B cell (primary cell): ENCODE measurements around the gene OR7E24. TPM values are rescaled to one million over a fixed set of nuclear protein-coding genes. Genes with fewer than 3 reads are reported as not detected.

Experiments used
- ATAC-seq: fragments of 200-7000 bp; cut with Tn5 transposase; one replicate; pipeline ENCODE4 v1.10.0; 2021; ENCODE audit warnings: low read depth, mild to moderate bottlenecking, moderate number of reproducible peaks, moderate library complexity
- CTCF ChIA-PET: fragments of 350-600 bp; sonication (Branson Sonifier 250); formaldehyde crosslinking; loops from one replicate; lab custom pipeline; 2021; ENCODE audit warnings: antibody characterized with exemption, inconsistent platforms; lab: Charles Lee
- POLR2A ChIA-PET: fragments of 350-600 bp; sonication (Branson Sonifier 250); formaldehyde crosslinking; loops from one replicate; lab custom pipeline; 2021; ENCODE audit warnings: antibody characterized with exemption; lab: Charles Lee
- DNase-seq: peaks from one replicate; pipeline ENCODE4 v3.0.0; 2013
- H2AFZ ChIP-seq: 2 replicates; pipeline ENCODE4 v1.6.1; 2012; ENCODE audit warnings: mild to moderate bottlenecking, low read depth, low read length; ENCODE audit not compliant: insufficient read depth, poor library complexity, severe bottlenecking
- H3K27ac ChIP-seq, 2 donors: 1 replicate in 1 of 2; 2 replicates in 1 of 2; pipeline ENCODE4 v1.5.1; 2012 to 2013; ENCODE audit warnings: low read length in 2 of 2, mild to moderate bottlenecking in 2 of 2, moderate library complexity in 1 of 2
- H3K27me3 ChIP-seq, 4 experiments: fragments of 200-600 bp in 1 of 4; sonication (generic) in 1 of 4; replicated peaks in 1 of 4; 1 replicate in 2 of 4; 2 replicates in 2 of 4; pipeline versions ENCODE4 v1.6.1 to v1.7.0; 2013 to 2016; ENCODE audit warnings: low read length in 3 of 4, mild to moderate bottlenecking in 2 of 4, mixed read lengths in 1 of 4, moderate library complexity in 1 of 4; ENCODE audit not compliant: insufficient read depth in 4 of 4, control insufficient read depth in 3 of 4; ENCODE audit errors: control extremely low read depth in 1 of 4
- H3K36me3 ChIP-seq, 2 experiments: replicated peaks in 1 of 2; 1 replicate in 1 of 2; 2 replicates in 1 of 2; pipeline versions ENCODE4 v1.6.1 to v1.7.1; 2013; ENCODE audit warnings: low read length in 1 of 2; ENCODE audit not compliant: insufficient read depth in 2 of 2, control insufficient read depth in 1 of 2; ENCODE audit errors: control extremely low read depth in 1 of 2, extremely low read depth in 1 of 2
- H3K4me1 ChIP-seq, 2 donors: fragments of 200-600 bp in 1 of 2; sonication (generic) in 1 of 2; 1 replicate in 1 of 2; 2 replicates in 1 of 2; pipeline versions ENCODE4 v1.5.1 to v1.6.1; 2013 to 2017; ENCODE audit warnings: low read length in 2 of 2; ENCODE audit not compliant: control insufficient read depth in 2 of 2, insufficient read depth in 2 of 2
- H3K4me2 ChIP-seq: replicated peaks from 2 replicates; pipeline ENCODE3; 2012; ENCODE audit warnings: mild to moderate bottlenecking, low read depth, low read length; ENCODE audit not compliant: poor library complexity, severe bottlenecking
- H3K4me3 ChIP-seq, 5 experiments: fragments of 200-600 bp in 1 of 5; sonication (generic) in 1 of 5; 1 replicate in 3 of 5; 2 replicates in 2 of 5; pipeline versions ENCODE4 v1.5.1 to v1.7.0; 2011 to 2016; ENCODE audit warnings: low read length in 4 of 5, mild to moderate bottlenecking in 4 of 5, low read depth in 2 of 5, control low read depth in 1 of 5, moderate library complexity in 1 of 5; ENCODE audit not compliant: insufficient read depth in 1 of 5; ENCODE audit errors: control extremely low read depth in 1 of 5, extremely low read depth in 1 of 5
- H3K79me2 ChIP-seq: fragments of 200-600 bp; sonication (generic); one replicate; pipeline ENCODE4 v1.6.0; 2016; ENCODE audit warnings: low read length; ENCODE audit not compliant: control insufficient read depth, insufficient read depth
- H3K9ac ChIP-seq: fragments of 200-600 bp; sonication (generic); 2 replicates; pipeline ENCODE4 v1.6.1; 2017; ENCODE audit warnings: mild to moderate bottlenecking, low read length, moderate library complexity
- H3K9me3 ChIP-seq, 3 donors: one replicate each; pipeline versions ENCODE4 v1.6.1 to v1.7.1; 2013; ENCODE audit warnings: low read length in 2 of 3; ENCODE audit not compliant: control insufficient read depth in 2 of 3, insufficient read depth in 1 of 3; ENCODE audit errors: control extremely low read depth in 1 of 3
- H4K20me1 ChIP-seq: 2 replicates; pipeline ENCODE4 v1.6.0; 2012; ENCODE audit warnings: mild to moderate bottlenecking, low read length; ENCODE audit not compliant: insufficient read depth, control insufficient read depth, poor library complexity, severe bottlenecking
- H3K27ac Mint-ChIP-seq: one replicate; pipeline ENCODE4 v1.8.0; 2021; ENCODE audit warnings: mixed read lengths
- H3K27me3 Mint-ChIP-seq: one replicate; pipeline ENCODE4 v1.8.0; 2021; ENCODE audit warnings: mixed read lengths
- H3K4me1 Mint-ChIP-seq: one replicate; pipeline ENCODE4 v1.8.0; 2021; ENCODE audit warnings: mixed read lengths
- H3K4me3 Mint-ChIP-seq: one replicate; pipeline ENCODE4 v1.8.0; 2021; ENCODE audit warnings: mixed read lengths
- H3K9me3 Mint-ChIP-seq: one replicate; pipeline ENCODE4 v1.8.0; 2022; ENCODE audit warnings: mixed read lengths; ENCODE audit not compliant: insufficient read depth
- CTCF ChIP-seq: fragments of 200-600 bp; IDR thresholded peaks from one replicate; pipeline ENCODE4 v1.8.0; 2022; ENCODE audit warnings: antibody characterized with exemption, mild to moderate bottlenecking
- EZH2 ChIP-seq: IDR thresholded peaks from 2 replicates; pipeline ENCODE4 v1.6.1; 2012; ENCODE audit warnings: borderline replicate concordance, low read depth, mild to moderate bottlenecking, moderate library complexity, low read length; ENCODE audit not compliant: insufficient read depth, poor library complexity, severe bottlenecking
- WGBS: methylation state at CpG from one replicate; pipeline ENCODE4 v1.1.5; 2013; ENCODE audit warnings: missing lambda C conversion rate; ENCODE audit not compliant: insufficient coverage; 5-methylcytosine and 5-hydroxymethylcytosine counted together
- intact Hi-C: fragments of 100-400 bp; cut with micrococcal nuclease; formaldehyde crosslinking; loops from one replicate; pipeline ENCODE4 v1.10.0; 2022
- polyA plus RNA-seq: library from polyadenylated mRNA; depleted of rRNA; stranded (reverse); fragments of >200 nt; gene quantifications from 2 replicates; pipeline ENCODE4 v1.2.3, GENCODE V29; 2012
- total RNA-seq, 2 donors: library from RNA; stranded (reverse); fragments of 120-200 nt in 1 of 2; gene quantifications; 1 replicate in 1 of 2; 2 replicates in 1 of 2; pipeline versions ENCODE4 v1.2.3 to v1.2.4, GENCODE V29; 2013 to 2022

The OR7E24 gene
- total and polyA plus RNA-seq, 2 donors (not counting 1 experiment from before 2014, with no cell fraction given): not detected

GRCh38 chr19:9289231-9289884 is 38.6 kb downstream of the OR7E24 start:
- Mint-ChIP-seq H3K27me3 (no peaks in the 10 kb centered on the region), H3K4me1 (no peaks in the 10 kb centered on the region), H3K9me3 (peaks cover 12% of the 10 kb centered on the region), H3K27ac (no peak overlapping the region), H3K4me3 (no peak overlapping the region)
- H3K4me2 ChIP-seq: no peak overlapping the region
- no peaks in the 10 kb centered on the region for H3K4me1 ChIP-seq
- no peaks in the 10 kb centered on the region for H4K20me1 ChIP-seq
- peaks cover 3 to 6% of the 10 kb centered on the region in 2 experiments for H3K36me3 ChIP-seq
- ChIA-PET POLR2A (no interaction called here), CTCF (no interaction called here)
- no peak overlapping the region for H3K27ac ChIP-seq
- DNase-seq: no peak
- H3K9me3 ChIP-seq: peaks cover 12 to 55% (median 51%) of the 10 kb centered on the region in 3 donors
- H3K79me2 ChIP-seq: peaks cover 5% of the 10 kb centered on the region
- no peak for TF ChIP-seq EZH2
- no peak for TF ChIP-seq CTCF
- intact Hi-C loops: no loop called here
- no CpG with 5 or more reads among the region's 2 CpGs for WGBS
- H2AFZ ChIP-seq: no peak overlapping the region
- ATAC-seq: no peak
- no peak overlapping the region for H3K4me3 ChIP-seq
- no peak overlapping the region for H3K9ac ChIP-seq
- no peaks in the 10 kb centered on the region for H3K27me3 ChIP-seq

GRCh38 chr19:9295411-9295849 is 44.7 kb downstream of the OR7E24 start:
- peaks cover 29% of the 10 kb centered on the region for H3K9me3 Mint-ChIP-seq
- DNase-seq (no peak), ATAC-seq (no peak)
- H3K27ac Mint-ChIP-seq: no peak overlapping the region
- POLR2A ChIA-PET: no interaction called here
- intact Hi-C loops: loop anchor here (10.0 kb wide), 1 partner anchor 49 kb away; no protein-coding TSS in a partner anchor
- H3K27me3 Mint-ChIP-seq: no peaks in the 10 kb centered on the region
- H3K4me3 Mint-ChIP-seq: no peak overlapping the region
- Histone ChIP-seq H3K4me2 (no peak overlapping the region), H3K9me3 (peaks cover 31 to 86% (median 44%) of the 10 kb centered on the region in 3 donors), H3K4me1 (no peaks in the 10 kb centered on the region), H3K36me3 (peaks cover 20 to 52% of the 10 kb centered on the region in 2 experiments), H4K20me1 (no peaks in the 10 kb centered on the region), H3K9ac (no peak overlapping the region), H3K27me3 (no peaks in the 10 kb centered on the region), H3K27ac (no peak overlapping the region), H3K79me2 (peaks cover 5% of the 10 kb centered on the region), H3K4me3 (no peak overlapping the region), H2AFZ (no peak overlapping the region)
- WGBS: no CpG with 5 or more reads among the region's 4 CpGs
- TF ChIP-seq CTCF: no peak
- TF ChIP-seq EZH2: no peak
- H3K4me1 Mint-ChIP-seq: no peaks in the 10 kb centered on the region
- CTCF ChIA-PET: no interaction called here
